Activated naive CD8-positive, alpha-beta T cell (primary cell): ENCODE measurements around the gene HOXD4.

Source experiments
- H3K27ac Mint-ChIP-seq: one replicate; pipeline ENCODE4 v1.8.0; 2021; ENCODE audit warnings: mixed read lengths
- H3K27me3 Mint-ChIP-seq: one replicate; pipeline ENCODE4 v1.8.0; 2021; ENCODE audit warnings: mixed read lengths
- H3K36me3 Mint-ChIP-seq: one replicate; pipeline ENCODE4 v1.8.0; 2021; ENCODE audit warnings: mixed read lengths
- H3K4me1 Mint-ChIP-seq: one replicate; pipeline ENCODE4 v1.8.0; 2021; ENCODE audit warnings: low read depth, mixed read lengths
- H3K4me3 Mint-ChIP-seq: one replicate; pipeline ENCODE4 v1.8.0; 2021; ENCODE audit warnings: mild to moderate bottlenecking, mixed read lengths
- H3K9me3 Mint-ChIP-seq: one replicate; pipeline ENCODE4 v1.8.0; 2021; ENCODE audit warnings: low read depth, mixed read lengths

The HOXD4 gene

DNA sequence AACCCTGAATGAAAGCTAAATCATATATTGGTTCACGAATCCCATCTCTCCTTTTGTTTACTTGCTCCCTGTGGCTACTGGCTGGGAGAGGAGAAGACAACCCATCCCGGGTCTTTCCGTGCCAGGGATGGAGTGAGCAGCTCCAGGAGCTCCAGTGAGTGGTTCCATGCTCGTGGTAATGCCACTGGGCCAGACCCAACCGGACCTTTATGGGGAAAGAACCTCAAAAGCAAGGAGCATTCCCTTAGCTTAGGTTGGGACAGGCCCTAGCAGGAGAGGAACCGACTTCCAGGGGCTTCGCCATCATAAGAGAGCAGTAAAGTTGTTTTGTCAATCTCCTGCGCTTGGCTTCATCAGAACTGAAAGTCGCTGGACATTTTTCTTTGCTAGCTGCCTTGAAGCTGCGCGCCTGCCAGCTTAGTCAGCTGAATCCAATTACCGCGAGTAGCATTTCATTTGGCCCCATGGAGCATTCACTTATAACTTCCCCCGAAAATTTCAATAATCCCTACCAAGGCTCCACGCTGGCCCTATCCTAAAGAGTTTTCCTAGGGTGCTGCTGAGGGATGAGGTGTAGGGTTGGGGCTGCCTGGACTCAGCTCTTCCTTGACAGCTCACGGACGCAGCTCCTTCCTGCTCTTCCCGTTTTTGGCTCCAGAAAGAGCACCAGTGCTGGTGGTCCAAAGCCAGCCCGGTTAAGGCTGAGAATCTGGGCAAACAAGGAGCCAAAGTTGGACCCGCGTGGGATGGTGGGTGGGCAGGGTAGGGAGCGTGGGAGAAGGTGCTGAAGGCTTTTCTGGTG, 10.7 kb downstream of the HOXD4 start:
- H3K9me3 Mint-ChIP-seq: peaks cover 7% of the 10 kb centered on the region
- peaks cover 52% of the 10 kb centered on the region for H3K27me3 Mint-ChIP-seq
- no peak overlapping the region for H3K4me3 Mint-ChIP-seq
- no peaks in the 10 kb centered on the region for H3K36me3 Mint-ChIP-seq
- no peak overlapping the region for H3K27ac Mint-ChIP-seq
- peaks cover 36% of the 10 kb centered on the region for H3K4me1 Mint-ChIP-seq

DNA sequence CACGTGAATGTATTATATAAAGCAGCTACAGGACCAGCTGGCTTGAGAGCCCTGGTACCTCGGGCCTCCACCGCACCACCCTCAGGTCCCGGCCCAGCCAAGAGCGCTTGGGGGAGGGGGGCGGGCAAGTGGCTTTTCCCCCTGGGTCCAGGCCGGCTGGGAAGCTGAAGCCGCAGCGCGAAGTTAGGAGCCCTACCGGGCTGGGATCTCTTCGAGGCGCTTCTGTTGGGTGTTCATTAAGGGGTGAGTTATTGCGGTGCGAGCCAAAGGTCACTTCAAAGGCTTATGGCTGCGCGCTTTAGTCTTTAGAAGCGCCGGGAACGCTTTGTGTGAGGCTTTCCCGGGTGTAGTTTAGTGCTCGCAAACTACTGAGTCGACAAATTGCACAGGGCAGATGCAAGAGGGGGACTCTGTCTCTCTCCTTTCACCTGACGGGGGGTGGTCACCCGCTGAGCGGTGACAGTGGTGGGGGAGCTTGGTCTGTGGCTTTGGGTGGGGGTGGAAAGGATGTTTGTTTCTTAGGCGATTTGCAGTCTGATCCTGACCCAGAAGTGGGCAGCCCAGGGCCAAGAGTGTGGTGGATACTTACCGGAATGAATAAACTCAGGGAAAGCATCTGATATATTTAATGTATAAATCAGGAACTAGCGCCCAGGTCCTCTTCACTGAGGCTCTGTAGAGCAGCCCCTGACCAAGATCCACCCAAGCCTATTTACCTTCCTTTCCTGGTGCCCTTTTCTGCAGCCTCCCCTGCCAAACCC, 11.7 kb downstream of the HOXD4 start:
- Mint-ChIP-seq H3K4me1 (peaks cover 29% of the 10 kb centered on the region), H3K27ac (peak overlapping the region; percentile 12), H3K9me3 (peaks cover 7% of the 10 kb centered on the region), H3K36me3 (no peaks in the 10 kb centered on the region), H3K27me3 (peaks cover 55% of the 10 kb centered on the region), H3K4me3 (no peak overlapping the region)

- Mint-ChIP-seq H3K9me3 (peaks cover 7% of the 10 kb centered on the region), H3K36me3 (no peaks in the 10 kb centered on the region), H3K27ac (no peak overlapping the region), H3K27me3 (peaks cover 52% of the 10 kb centered on the region), H3K4me3 (no peak overlapping the region), H3K4me1 (peaks cover 25% of the 10 kb centered on the region)
Measured at GRCh38 chr2:176163672-176164056, 12.3 kb downstream of the HOXD4 start.

DNA sequence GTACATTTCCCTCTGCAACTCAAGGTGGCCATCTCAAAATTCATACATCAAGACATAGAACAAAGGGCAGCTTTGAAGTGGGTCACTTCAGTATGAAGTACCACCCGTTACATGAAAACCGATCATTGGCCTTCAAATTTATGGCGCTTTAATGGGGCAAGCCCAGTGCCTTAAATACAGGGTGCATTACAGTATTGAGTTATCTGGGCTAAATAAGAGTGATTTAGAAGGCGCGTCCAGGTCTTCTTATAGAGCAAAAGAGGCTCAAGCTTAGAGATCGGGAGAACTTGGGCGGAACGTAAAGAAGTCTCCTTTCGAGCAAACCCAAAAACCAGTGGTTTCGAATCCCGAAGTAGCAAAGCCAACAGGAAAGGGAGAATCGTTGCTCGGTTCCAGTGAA, 12.9 kb downstream of the HOXD4 start:
- Mint-ChIP-seq H3K4me1 (peaks cover 24% of the 10 kb centered on the region), H3K27ac (no peak overlapping the region), H3K36me3 (no peaks in the 10 kb centered on the region), H3K9me3 (peaks cover 7% of the 10 kb centered on the region), H3K27me3 (peaks cover 51% of the 10 kb centered on the region), H3K4me3 (peak overlapping the region; percentile 60)

- peaks cover 19% of the 10 kb centered on the region for H3K4me1 Mint-ChIP-seq
- peaks cover 7% of the 10 kb centered on the region for H3K9me3 Mint-ChIP-seq
- peak overlapping the region; percentile 7 for H3K4me3 Mint-ChIP-seq
- H3K27ac Mint-ChIP-seq: no peak overlapping the region
- peaks cover 55% of the 10 kb centered on the region for H3K27me3 Mint-ChIP-seq
- H3K36me3 Mint-ChIP-seq: no peaks in the 10 kb centered on the region
Measured at GRCh38 chr2:176164611-176165369, 13.4 kb downstream of the HOXD4 start.

DNA sequence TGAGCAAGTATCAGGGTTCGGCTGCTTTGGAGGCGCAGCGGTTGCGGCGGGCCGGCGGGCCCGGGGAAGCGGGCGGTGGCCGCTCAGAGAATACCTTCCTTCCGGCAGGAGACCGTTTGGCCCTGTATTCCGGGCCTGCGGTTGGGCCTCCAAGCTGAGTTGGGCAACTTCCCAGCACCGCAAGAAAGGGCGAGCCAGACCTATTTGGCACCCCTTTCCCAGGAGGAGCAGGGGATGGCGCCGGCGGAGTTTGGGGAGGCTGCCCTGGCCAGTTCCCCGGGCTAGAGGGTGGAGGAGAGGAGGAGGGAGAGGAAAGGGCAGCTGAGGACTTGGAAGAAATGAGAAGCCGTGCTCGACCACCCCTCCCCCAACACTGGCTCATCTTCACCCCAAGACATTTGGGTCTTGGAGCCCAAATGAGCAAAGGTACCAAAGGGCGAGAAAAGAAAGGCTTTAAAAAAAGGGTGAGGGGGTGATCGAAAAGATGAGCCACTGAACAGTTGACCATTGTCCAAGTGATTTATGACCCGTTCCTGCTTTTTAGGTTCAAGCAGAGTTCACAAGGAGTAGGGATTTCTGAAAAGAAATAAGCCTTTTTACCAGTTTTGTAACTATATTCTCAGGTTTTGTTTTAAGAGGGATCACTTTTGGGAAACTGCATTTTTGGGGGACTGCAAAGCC, 14.2 kb downstream of the HOXD4 start:
- Mint-ChIP-seq H3K9me3 (peaks cover 7% of the 10 kb centered on the region), H3K27ac (no peak overlapping the region), H3K4me1 (peaks cover 19% of the 10 kb centered on the region), H3K36me3 (no peaks in the 10 kb centered on the region), H3K27me3 (peaks cover 61% of the 10 kb centered on the region), H3K4me3 (peak overlapping the region; percentile 7)

DNA sequence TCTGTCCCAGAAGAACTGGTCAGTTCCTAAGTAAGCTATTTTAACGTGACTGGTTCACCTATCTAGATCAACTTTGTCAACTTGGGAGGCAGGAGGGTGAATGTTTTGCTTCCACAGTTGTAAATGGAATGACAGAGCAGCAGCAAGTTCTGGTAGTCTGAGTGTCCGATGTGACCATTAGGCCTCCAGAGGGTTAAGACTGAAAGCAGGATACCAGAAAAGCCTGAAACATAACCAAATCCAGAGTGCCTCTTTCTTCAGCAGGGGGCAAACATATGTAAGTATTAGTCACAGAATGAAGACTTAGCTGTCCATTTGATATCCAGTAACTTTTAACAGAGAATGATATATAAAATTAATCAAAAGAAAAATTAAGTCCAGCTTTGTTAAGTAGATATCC, 14.9 kb downstream of the HOXD4 start:
- Mint-ChIP-seq H3K4me3 (no peak overlapping the region), H3K36me3 (no peaks in the 10 kb centered on the region), H3K4me1 (peaks cover 13% of the 10 kb centered on the region), H3K9me3 (peaks cover 7% of the 10 kb centered on the region), H3K27ac (no peak overlapping the region), H3K27me3 (peaks cover 59% of the 10 kb centered on the region)

- no peak overlapping the region for H3K27ac Mint-ChIP-seq
- peaks cover 16% of the 10 kb centered on the region for H3K4me1 Mint-ChIP-seq
- peaks cover 7% of the 10 kb centered on the region for H3K9me3 Mint-ChIP-seq
- H3K27me3 Mint-ChIP-seq: peaks cover 56% of the 10 kb centered on the region
- H3K36me3 Mint-ChIP-seq: no peaks in the 10 kb centered on the region
- H3K4me3 Mint-ChIP-seq: no peak overlapping the region
Measured at GRCh38 chr2:176167398-176167797, 16.0 kb downstream of the HOXD4 start.

- Mint-ChIP-seq H3K27ac (no peak overlapping the region), H3K4me1 (peaks cover 26% of the 10 kb centered on the region), H3K9me3 (peaks cover 2% of the 10 kb centered on the region), H3K36me3 (no peaks in the 10 kb centered on the region), H3K27me3 (peaks cover 58% of the 10 kb centered on the region), H3K4me3 (no peak overlapping the region)
Measured at GRCh38 chr2:176169181-176169580, 17.8 kb downstream of the HOXD4 start.

DNA sequence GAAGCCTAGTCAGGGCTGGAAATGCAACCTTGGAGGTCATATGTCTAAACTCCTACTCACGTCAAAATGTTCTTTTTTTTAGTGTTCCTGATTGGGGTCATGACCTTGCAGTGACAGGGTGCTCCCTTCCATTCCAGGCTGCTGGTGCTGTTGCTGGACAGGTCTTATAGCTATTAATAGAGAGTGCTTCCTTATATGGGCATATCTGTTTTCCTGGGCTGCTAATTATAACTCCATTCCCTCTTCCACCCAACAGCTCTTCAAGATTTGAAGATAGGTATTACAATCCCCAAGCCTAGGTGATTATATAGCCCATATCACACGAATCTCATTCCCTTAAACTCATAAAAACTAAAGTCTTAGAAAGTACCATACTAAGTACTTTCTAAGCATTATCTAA, 18.4 kb downstream of the HOXD4 start:
- peaks cover 55% of the 10 kb centered on the region for H3K27me3 Mint-ChIP-seq
- H3K27ac Mint-ChIP-seq: no peak overlapping the region
- no peaks in the 10 kb centered on the region for H3K36me3 Mint-ChIP-seq

GRCh38 chr2:176170602-176171305, 19.4 kb downstream of the HOXD4 start:
- Mint-ChIP-seq H3K27ac (no peak overlapping the region), H3K9me3 (no peaks in the 10 kb centered on the region), H3K27me3 (peaks cover 57% of the 10 kb centered on the region), H3K36me3 (no peaks in the 10 kb centered on the region), H3K4me1 (peaks cover 26% of the 10 kb centered on the region), H3K4me3 (no peak overlapping the region)

More for the DNA sequence above, 18.4 kb downstream of the HOXD4 start:
- H3K4me3 Mint-ChIP-seq: no peak overlapping the region
- H3K9me3 Mint-ChIP-seq: no peaks in the 10 kb centered on the region
- H3K4me1 Mint-ChIP-seq: peaks cover 26% of the 10 kb centered on the region

- Mint-ChIP-seq H3K27ac (no peak overlapping the region), H3K9me3 (no peaks in the 10 kb centered on the region), H3K36me3 (no peaks in the 10 kb centered on the region), H3K4me3 (no peak overlapping the region), H3K27me3 (peaks cover 58% of the 10 kb centered on the region), H3K4me1 (peaks cover 23% of the 10 kb centered on the region)
Measured at GRCh38 chr2:176171351-176172006, 20.1 kb downstream of the HOXD4 start.

GRCh38 chr2:176172007-176172894, 20.9 kb downstream of the HOXD4 start:
- no peaks in the 10 kb centered on the region for H3K36me3 Mint-ChIP-seq
- peaks cover 24% of the 10 kb centered on the region for H3K4me1 Mint-ChIP-seq
- H3K27ac Mint-ChIP-seq: no peak overlapping the region
- H3K4me3 Mint-ChIP-seq: no peak overlapping the region
- no peaks in the 10 kb centered on the region for H3K9me3 Mint-ChIP-seq
- H3K27me3 Mint-ChIP-seq: peaks cover 57% of the 10 kb centered on the region
